MG63 (cell line): Measurements from ENCODE around the gene GALNT17. TPM values are rescaled to one million over a fixed set of nuclear protein-coding genes. Genes with fewer than 3 reads are reported as not detected.
"Not testable (repeated sequence)": the region's sequence is repeated elsewhere in the genome, so short reads cannot be mapped to it uniquely, and the experiment has no call there.

Experiments
- DNase-seq: peaks from one replicate; pipeline ENCODE4 v3.0.0-alpha.2; 2020
- H3K27me3 ChIP-seq: fragments of 250-450 bp; sonication (Bioruptor Pico); 2 replicates; pipeline ENCODE4 v1.5.1; 2020; ENCODE audit warnings: mild to moderate bottlenecking, moderate library complexity
- H3K36me3 ChIP-seq: fragments of 250-450 bp; sonication (Bioruptor Pico); 2 replicates; pipeline ENCODE4 v1.5.1; 2020; ENCODE audit warnings: mild to moderate bottlenecking, moderate library complexity
- H3K4me3 ChIP-seq: fragments of 250-450 bp; sonication (Bioruptor Pico); 2 replicates; pipeline ENCODE4 v1.5.1; 2020; ENCODE audit warnings: mild to moderate bottlenecking, moderate library complexity
- H3K9me3 ChIP-seq: fragments of 250-450 bp; sonication (Bioruptor Pico); 2 replicates; pipeline ENCODE4 v1.5.1; 2020; ENCODE audit warnings: mild to moderate bottlenecking, moderate library complexity
- total RNA-seq: library from RNA; depleted of rRNA; stranded (reverse); fragments of >200 nt; shearing (Covaris generic); gene quantifications from 2 replicates; pipeline ENCODE4 v1.2.3, GENCODE V29; 2014; ENCODE audit warnings: low replicate concordance

The GALNT17 gene
- total RNA-seq, 1 experiment from 2014 or later = 0.03 TPM

GRCh38 chr7:71209484-71209883, 77.5 kb downstream of the GALNT17 start:
- H3K4me3 ChIP-seq, H3K27me3 ChIP-seq, H3K36me3 ChIP-seq, H3K9me3 ChIP-seq, DNase-seq: not testable (repeated sequence)

GRCh38 chr7:71210220-71210619, 78.3 kb downstream of the GALNT17 start:
- Histone ChIP-seq H3K27me3 (no peaks in the 10 kb centered on the region), H3K4me3 (no peak overlapping the region)
- no peak for DNase-seq

GRCh38 chr7:71212433-71212832, 80.5 kb downstream of the GALNT17 start:
- not testable (repeated sequence) for H3K27me3 ChIP-seq, H3K36me3 ChIP-seq, H3K9me3 ChIP-seq, DNase-seq, H3K4me3 ChIP-seq

More at GRCh38 chr7:71210220-71210619, 78.3 kb downstream of the GALNT17 start:
- H3K36me3 ChIP-seq = no peaks in the 10 kb centered on the region
- no peaks in the 10 kb centered on the region for H3K9me3 ChIP-seq

GRCh38 chr7:71216211-71216610, 84.3 kb downstream of the GALNT17 start:
- Histone ChIP-seq H3K27me3 (no peaks in the 10 kb centered on the region), H3K9me3 (no peaks in the 10 kb centered on the region), H3K36me3 (no peaks in the 10 kb centered on the region), H3K4me3 (no peak overlapping the region)
- DNase-seq = no peak

- Histone ChIP-seq H3K27me3 (no peaks in the 10 kb centered on the region), H3K36me3 (no peaks in the 10 kb centered on the region), H3K4me3 (no peak overlapping the region), H3K9me3 (no peaks in the 10 kb centered on the region)
- DNase-seq = no peak
These were observed 88.3 kb downstream of the GALNT17 start for GRCh38 chr7:71220210-71220695.

- no peaks in the 10 kb centered on the region for H3K36me3 ChIP-seq
- DNase-seq = no peak
- H3K9me3 ChIP-seq = no peaks in the 10 kb centered on the region
- no peaks in the 10 kb centered on the region for H3K27me3 ChIP-seq
- H3K4me3 ChIP-seq = no peak overlapping the region
These were observed 89.1 kb downstream of the GALNT17 start for GRCh38 chr7:71221049-71221448.

- Histone ChIP-seq H3K27me3 (no peaks in the 10 kb centered on the region), H3K4me3 (no peak overlapping the region), H3K36me3 (no peaks in the 10 kb centered on the region), H3K9me3 (no peaks in the 10 kb centered on the region)
- DNase-seq = no peak
These were observed 89.6 kb downstream of the GALNT17 start for GRCh38 chr7:71221549-71221948.

- H3K9me3 ChIP-seq = no peaks in the 10 kb centered on the region
- no peaks in the 10 kb centered on the region for H3K36me3 ChIP-seq
- no peak for DNase-seq
- H3K4me3 ChIP-seq = no peak overlapping the region
- no peaks in the 10 kb centered on the region for H3K27me3 ChIP-seq
These were observed 95.2 kb downstream of the GALNT17 start for GRCh38 chr7:71227126-71227525.

- Histone ChIP-seq H3K27me3 (no peaks in the 10 kb centered on the region), H3K9me3 (no peaks in the 10 kb centered on the region), H3K4me3 (no peak overlapping the region), H3K36me3 (no peaks in the 10 kb centered on the region)
- no peak for DNase-seq
These were observed 97.2 kb downstream of the GALNT17 start for GRCh38 chr7:71229148-71229547.

- DNase-seq = no peak
- Histone ChIP-seq H3K36me3 (no peaks in the 10 kb centered on the region), H3K27me3 (no peaks in the 10 kb centered on the region), H3K4me3 (no peak overlapping the region), H3K9me3 (no peaks in the 10 kb centered on the region)
These were observed 97.8 kb downstream of the GALNT17 start for GRCh38 chr7:71229699-71230098.

GRCh38 chr7:71235253-71235652, 103.3 kb downstream of the GALNT17 start:
- DNase-seq = no peak
- H3K36me3 ChIP-seq = no peaks in the 10 kb centered on the region
- no peaks in the 10 kb centered on the region for H3K27me3 ChIP-seq
- no peaks in the 10 kb centered on the region for H3K9me3 ChIP-seq
- no peak overlapping the region for H3K4me3 ChIP-seq

GRCh38 chr7:71236230-71237105, 104.5 kb downstream of the GALNT17 start:
- Histone ChIP-seq H3K9me3 (no peaks in the 10 kb centered on the region), H3K36me3 (no peaks in the 10 kb centered on the region), H3K27me3 (no peaks in the 10 kb centered on the region), H3K4me3 (no peak overlapping the region)
- no peak for DNase-seq

GRCh38 chr7:71237945-71238344, 106.0 kb downstream of the GALNT17 start:
- no peak overlapping the region for H3K4me3 ChIP-seq
- DNase-seq = peak; percentile 11
- H3K27me3 ChIP-seq = no peaks in the 10 kb centered on the region
- no peaks in the 10 kb centered on the region for H3K36me3 ChIP-seq
- no peaks in the 10 kb centered on the region for H3K9me3 ChIP-seq

- Histone ChIP-seq H3K27me3 (no peaks in the 10 kb centered on the region), H3K9me3 (no peaks in the 10 kb centered on the region), H3K4me3 (no peak overlapping the region), H3K36me3 (no peaks in the 10 kb centered on the region)
- no peak for DNase-seq
These were observed 106.8 kb downstream of the GALNT17 start for GRCh38 chr7:71238581-71239295.

- no peak for DNase-seq
- Histone ChIP-seq H3K4me3 (no peak overlapping the region), H3K9me3 (no peaks in the 10 kb centered on the region), H3K36me3 (no peaks in the 10 kb centered on the region), H3K27me3 (no peaks in the 10 kb centered on the region)
These were observed 107.8 kb downstream of the GALNT17 start for GRCh38 chr7:71239586-71240268.

- H3K9me3 ChIP-seq = no peaks in the 10 kb centered on the region
- no peak for DNase-seq
- no peaks in the 10 kb centered on the region for H3K36me3 ChIP-seq
- H3K27me3 ChIP-seq = no peaks in the 10 kb centered on the region
- no peak overlapping the region for H3K4me3 ChIP-seq
These were observed 111.9 kb downstream of the GALNT17 start for GRCh38 chr7:71243736-71244410.

GRCh38 chr7:71245038-71245437, 113.1 kb downstream of the GALNT17 start:
- Histone ChIP-seq H3K4me3 (no peak overlapping the region), H3K27me3 (no peaks in the 10 kb centered on the region), H3K9me3 (no peaks in the 10 kb centered on the region), H3K36me3 (no peaks in the 10 kb centered on the region)
- DNase-seq = no peak
